ENCODE data around the gene SEMA6D.

- no peak for TF ChIP-seq CTCF (IDR thresholded peaks at IDR 0.05)
- no peak for TF ChIP-seq REST (IDR thresholded peaks at IDR 0.05; ENCODE audit: insufficient read depth in 1 of 2, low read depth in 2 of 2, low read length in 1 of 2)
- TF ChIP-seq SIN3A (IDR thresholded peaks at IDR 0.05; ENCODE audit: borderline replicate concordance, insufficient read depth, low read depth, low read length), result no peak
- no peak for TF ChIP-seq POLR2AphosphoS5 (IDR thresholded peaks at IDR 0.05; ENCODE audit: low read depth, low read length)
- TF ChIP-seq TCF7L2 (IDR thresholded peaks at IDR 0.05; ENCODE audit: low read depth, low read length), result no peak
Measured at GRCh38 chr15:47731230-47731629, 13.9 kb downstream of the SEMA6D start.

Measured in Panc1 (cell line).